Tongue (tissue), 2 donors: ENCODE data around the gene ITIH5. TPM values are rescaled to one million over a fixed set of nuclear protein-coding genes. Genes with fewer than 3 reads are reported as not detected.
A peak's percentile ranks its signal among the peaks of the same experiment; 100 is the strongest.

Experiments used
- DNase-seq: peaks from one replicate; pipeline ENCODE4 v3.0.0-alpha.2; 2015
- total RNA-seq: library from RNA; depleted of rRNA; stranded (reverse); fragments of >200 nt; gene quantifications from one replicate; pipeline ENCODE4 v1.2.3, GENCODE V29; 2014

ITIH5 gene
- total RNA-seq, 1 donor from 2014 or later, result 67.9 TPM

GRCh38 chr10:7583626-7584025 is 83.1 kb downstream of the ITIH5 start:
- peak; percentile 66 for DNase-seq

- DNase-seq, result no peak
Measured at GRCh38 chr10:7580520-7580919, 86.2 kb downstream of the ITIH5 start.

GRCh38 chr10:7579681-7580080 is 87.1 kb downstream of the ITIH5 start:
- no peak for DNase-seq

- no peak for DNase-seq
Measured at GRCh38 chr10:7577579-7577978, 89.2 kb downstream of the ITIH5 start.

GRCh38 chr10:7577176-7577575 is 89.6 kb downstream of the ITIH5 start:
- no peak for DNase-seq

- no peak for DNase-seq
Measured at GRCh38 chr10:7576340-7576739, 90.4 kb downstream of the ITIH5 start.

- DNase-seq, result peak; percentile 93
Measured at GRCh38 chr10:7572391-7572790, 94.4 kb downstream of the ITIH5 start.

- DNase-seq, result peak; percentile 93
Measured at GRCh38 chr10:7571981-7572380, 94.8 kb downstream of the ITIH5 start.

GRCh38 chr10:7567911-7568620 is 98.7 kb downstream of the ITIH5 start:
- peak; percentile 54 for DNase-seq

- no peak for DNase-seq
Measured at GRCh38 chr10:7566891-7567290, 99.9 kb downstream of the ITIH5 start.

GRCh38 chr10:7565871-7566270 is 100.9 kb downstream of the ITIH5 start:
- no peak for DNase-seq

GRCh38 chr10:7563770-7564169 is 103.0 kb downstream of the ITIH5 start:
- peak; percentile 85 for DNase-seq

- DNase-seq, result peak; percentile 92
Measured at GRCh38 chr10:7563368-7563767, 103.4 kb downstream of the ITIH5 start.

- peak; percentile 43 for DNase-seq
Measured at GRCh38 chr10:7561985-7562384, 104.8 kb downstream of the ITIH5 start.

- DNase-seq, result peak; percentile 95
Measured at GRCh38 chr10:7561216-7561893, 105.4 kb downstream of the ITIH5 start.

GRCh38 chr10:7560519-7560918 is 106.2 kb downstream of the ITIH5 start:
- no peak for DNase-seq

GRCh38 chr10:7559386-7559785 is 107.4 kb downstream of the ITIH5 start:
- peak; percentile 12 for DNase-seq

GRCh38 chr10:7558036-7558435 is 108.7 kb downstream of the ITIH5 start:
- DNase-seq, result no peak

- no peak for DNase-seq
Measured at GRCh38 chr10:7553531-7553930, 113.2 kb downstream of the ITIH5 start.

- DNase-seq, result peak; percentile 77
Measured at GRCh38 chr10:7551950-7552716, 114.6 kb downstream of the ITIH5 start.

GRCh38 chr10:7551289-7551688 is 115.5 kb downstream of the ITIH5 start:
- no peak for DNase-seq

- DNase-seq, result peak; percentile 52
Measured at GRCh38 chr10:7550013-7550412, 116.8 kb downstream of the ITIH5 start.

GRCh38 chr10:7547829-7548228 is 118.9 kb downstream of the ITIH5 start:
- peak; percentile 48 for DNase-seq
